Epithelial cell of esophagus (primary cell): ENCODE results near the gene PCNT.
"Not testable (repeated sequence)": the region's sequence is repeated elsewhere in the genome, so short reads cannot be mapped to it uniquely, and the experiment has no call there.

Experiments used
- DNase-seq: peaks from one replicate; pipeline ENCODE4 v3.0.0; 2010; ENCODE audit warnings: low read depth
- H3K4me3 ChIP-seq: 2 replicates; pipeline ENCODE4 v1.5.1; 2011; ENCODE audit warnings: mild to moderate bottlenecking, low read length, control low read depth
- TF ChIP-seq, protein P1 (sequence below): IDR thresholded peaks from 2 replicates; pipeline ENCODE4 v1.5.1; 2011; ENCODE audit warnings: low read depth, mild to moderate bottlenecking, low read length, control low read depth, inconsistent platforms; ENCODE audit not compliant: insufficient read depth; ENCODE audit errors: missing control alignments

PCNT gene

DNA sequence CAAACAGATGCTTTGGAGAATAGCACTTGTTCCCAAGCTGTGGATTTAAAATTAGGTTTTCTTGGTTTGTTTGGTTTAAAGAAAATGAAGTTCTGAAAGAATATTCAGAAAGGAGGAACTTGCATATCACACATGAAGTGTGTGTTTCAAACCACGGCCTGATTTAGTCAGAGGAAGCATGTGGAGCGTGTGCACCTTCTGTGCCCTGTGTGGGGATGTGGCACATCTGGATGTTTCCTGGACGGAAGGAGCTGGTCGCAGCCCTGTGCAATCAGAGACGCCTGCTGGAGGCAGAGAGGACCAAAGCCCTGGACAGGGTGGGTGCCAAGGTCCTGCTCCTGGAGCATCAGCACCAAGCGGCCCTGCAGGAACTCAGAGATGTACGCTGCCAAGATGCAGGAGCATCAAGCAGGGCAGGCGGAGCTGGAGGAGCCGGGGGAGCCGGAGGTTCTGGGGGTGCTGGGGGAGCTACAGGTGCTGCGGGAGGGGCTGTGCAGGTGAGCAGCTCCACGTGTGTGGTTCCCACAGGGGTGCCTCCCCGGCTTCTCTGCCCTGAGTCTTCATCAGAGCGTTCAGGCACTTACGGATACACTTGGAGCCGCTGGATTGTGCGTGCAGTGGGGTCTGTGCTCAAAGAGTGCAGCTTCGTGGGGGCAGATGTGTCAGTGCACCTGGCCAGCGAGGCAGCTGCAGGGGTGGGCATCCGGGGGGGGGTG lies 45.7 kb downstream of the PCNT start:
- TF ChIP-seq, protein P1, sequence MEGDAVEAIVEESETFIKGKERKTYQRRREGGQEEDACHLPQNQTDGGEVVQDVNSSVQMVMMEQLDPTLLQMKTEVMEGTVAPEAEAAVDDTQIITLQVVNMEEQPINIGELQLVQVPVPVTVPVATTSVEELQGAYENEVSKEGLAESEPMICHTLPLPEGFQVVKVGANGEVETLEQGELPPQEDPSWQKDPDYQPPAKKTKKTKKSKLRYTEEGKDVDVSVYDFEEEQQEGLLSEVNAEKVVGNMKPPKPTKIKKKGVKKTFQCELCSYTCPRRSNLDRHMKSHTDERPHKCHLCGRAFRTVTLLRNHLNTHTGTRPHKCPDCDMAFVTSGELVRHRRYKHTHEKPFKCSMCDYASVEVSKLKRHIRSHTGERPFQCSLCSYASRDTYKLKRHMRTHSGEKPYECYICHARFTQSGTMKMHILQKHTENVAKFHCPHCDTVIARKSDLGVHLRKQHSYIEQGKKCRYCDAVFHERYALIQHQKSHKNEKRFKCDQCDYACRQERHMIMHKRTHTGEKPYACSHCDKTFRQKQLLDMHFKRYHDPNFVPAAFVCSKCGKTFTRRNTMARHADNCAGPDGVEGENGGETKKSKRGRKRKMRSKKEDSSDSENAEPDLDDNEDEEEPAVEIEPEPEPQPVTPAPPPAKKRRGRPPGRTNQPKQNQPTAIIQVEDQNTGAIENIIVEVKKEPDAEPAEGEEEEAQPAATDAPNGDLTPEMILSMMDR = no peak
- H3K4me3 ChIP-seq = no peak overlapping the region
- no peak for DNase-seq

DNA sequence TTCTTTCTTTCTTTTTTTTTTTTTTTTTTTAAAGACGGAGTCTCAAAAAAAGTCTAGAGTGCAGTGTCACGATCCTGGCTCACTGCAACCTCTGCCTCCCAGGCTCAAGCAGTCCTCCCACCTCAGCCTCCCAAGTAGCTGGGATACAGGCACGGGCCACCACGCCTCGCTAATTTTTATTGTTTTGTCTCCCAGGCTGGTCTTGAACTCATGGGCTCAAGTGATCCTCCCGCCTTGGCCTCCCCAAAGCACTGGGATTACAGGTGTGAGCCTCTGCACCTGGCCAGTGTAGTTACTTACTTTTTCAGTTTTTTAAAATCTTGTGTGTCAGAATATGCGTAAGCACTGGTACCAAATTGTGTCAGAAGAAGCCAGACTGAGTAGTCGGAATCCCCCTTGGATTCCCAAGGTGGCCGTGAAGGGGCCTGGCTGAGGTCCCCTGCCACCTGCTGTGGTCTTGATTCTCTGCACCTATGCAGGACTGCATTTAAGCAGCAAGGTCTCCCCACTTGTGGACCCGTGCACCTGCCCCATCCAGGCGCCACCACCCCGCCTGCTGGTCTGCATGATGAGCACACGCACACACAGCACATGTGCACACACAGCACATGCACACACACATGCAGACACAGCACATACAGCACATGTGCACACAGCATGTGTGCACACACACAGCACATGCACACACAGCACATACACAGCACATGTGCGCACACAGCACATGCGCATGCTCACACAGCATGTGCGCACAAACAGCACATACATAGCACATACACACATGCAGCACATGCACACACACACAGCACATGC lies 47.5 kb downstream of the PCNT start:
- H3K4me3 ChIP-seq = no peak overlapping the region
- DNase-seq = no peak
- TF ChIP-seq, protein P1 = no peak

DNA sequence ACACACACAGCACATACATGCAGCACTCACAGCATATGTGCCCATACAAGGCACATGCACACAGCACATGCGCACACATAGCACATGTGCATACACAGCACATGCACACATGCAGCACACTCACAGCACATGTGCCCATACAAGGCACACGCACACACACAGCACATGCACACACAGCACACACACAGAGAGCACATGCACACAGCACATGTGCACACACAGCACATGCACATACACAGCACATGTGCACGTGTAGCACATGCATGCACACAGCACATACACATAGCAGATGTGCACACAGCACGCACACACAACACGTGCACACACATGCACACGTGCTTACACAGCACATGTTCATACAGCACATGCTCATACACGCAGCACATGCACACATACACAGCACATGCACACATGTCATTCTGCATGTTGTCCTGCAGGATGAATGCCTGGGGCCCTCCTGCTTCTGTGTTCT lies 48.1 kb downstream of the PCNT start:
- H3K4me3 ChIP-seq = no peak overlapping the region
- DNase-seq = no peak
- TF ChIP-seq, protein P1 = no peak

DNA sequence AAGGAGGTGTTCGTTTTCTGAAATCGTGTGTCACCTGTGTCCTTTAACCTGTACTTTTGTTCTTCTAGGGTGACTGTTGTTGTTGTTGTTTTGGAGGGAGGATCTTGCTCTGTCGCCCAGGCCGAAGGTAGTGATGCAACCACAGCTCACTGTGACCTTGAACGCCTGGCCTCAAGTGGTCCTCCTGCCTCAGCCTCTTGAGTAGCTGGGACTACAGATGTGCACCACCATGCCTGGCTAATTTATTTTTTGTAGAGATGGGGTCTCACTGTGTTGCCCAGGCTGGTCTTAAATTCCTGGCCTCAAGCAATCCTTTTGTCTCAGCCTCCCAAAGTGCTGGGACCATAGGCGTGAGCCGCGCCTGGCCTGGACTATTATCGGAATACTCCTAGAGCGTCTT lies 49.0 kb downstream of the PCNT start:
- H3K4me3 ChIP-seq, DNase-seq: not testable (repeated sequence)

DNA sequence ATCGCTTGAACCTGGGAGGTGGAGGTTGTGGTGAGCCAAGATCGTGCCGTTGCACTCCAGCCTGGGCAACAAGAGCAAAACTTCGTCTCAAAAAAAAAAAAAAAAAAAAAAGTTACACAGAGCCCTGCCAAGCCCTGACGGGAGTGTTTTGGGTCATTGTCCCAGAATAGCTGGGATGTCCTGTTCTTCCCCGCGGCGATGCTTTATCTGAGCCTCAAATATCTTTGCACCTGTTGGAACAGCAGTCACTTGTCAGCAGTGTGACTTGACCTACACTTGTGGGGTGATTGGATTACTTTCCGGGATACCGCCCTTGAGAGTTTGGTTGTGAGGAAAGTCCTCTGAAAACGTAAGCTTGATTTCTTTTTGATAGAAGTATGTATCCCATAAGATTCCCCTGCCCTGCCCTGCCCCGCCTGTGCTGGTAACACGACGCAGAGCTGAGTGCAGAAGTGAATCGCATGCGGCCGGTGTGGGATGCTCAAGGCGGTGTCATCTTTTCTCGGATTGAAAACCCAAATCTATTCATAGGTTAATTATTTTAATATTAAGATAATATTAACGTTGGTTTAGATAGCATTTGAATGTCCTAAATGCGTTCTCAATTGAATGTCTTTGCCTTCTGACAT lies 50.9 kb downstream of the PCNT start:
- TF ChIP-seq, protein P1 = no peak
- H3K4me3 ChIP-seq = no peak overlapping the region
- DNase-seq = no peak

DNA sequence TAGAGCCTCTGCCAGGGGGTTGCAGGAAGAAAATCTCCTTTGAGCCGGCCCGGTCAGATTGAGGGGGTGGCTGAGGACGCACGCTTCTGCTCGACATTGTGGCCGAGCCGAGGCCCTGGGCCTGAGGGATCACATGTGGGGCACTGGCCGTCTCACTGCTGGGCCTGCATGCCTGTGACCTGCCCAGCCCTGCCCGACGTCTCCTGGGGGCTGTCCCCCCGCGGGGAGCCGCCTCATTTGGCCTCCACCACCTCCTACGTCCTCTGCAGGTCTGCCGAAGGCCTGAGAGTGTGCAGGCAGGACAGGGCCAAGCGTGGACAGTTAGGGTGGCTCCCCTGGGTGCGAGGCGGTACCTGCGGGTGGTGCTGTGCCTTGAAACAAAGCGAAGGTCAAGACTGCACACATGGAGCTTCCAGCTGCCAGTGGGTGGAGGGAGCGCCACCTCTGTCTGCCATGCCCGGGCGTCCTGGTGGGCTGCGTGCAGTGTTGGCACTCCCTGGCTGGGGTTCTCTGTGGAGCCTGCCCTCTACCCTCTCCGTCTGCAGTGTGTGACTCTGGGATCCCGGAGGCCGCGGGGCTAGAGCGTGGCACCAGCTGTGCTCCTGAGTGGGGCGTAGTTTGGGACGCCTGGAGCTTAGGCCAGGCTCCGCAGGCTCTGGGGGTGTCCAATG lies 51.7 kb downstream of the PCNT start:
- DNase-seq = no peak
- H3K4me3 ChIP-seq = no peak overlapping the region
- TF ChIP-seq, protein P1 = no peak

DNA sequence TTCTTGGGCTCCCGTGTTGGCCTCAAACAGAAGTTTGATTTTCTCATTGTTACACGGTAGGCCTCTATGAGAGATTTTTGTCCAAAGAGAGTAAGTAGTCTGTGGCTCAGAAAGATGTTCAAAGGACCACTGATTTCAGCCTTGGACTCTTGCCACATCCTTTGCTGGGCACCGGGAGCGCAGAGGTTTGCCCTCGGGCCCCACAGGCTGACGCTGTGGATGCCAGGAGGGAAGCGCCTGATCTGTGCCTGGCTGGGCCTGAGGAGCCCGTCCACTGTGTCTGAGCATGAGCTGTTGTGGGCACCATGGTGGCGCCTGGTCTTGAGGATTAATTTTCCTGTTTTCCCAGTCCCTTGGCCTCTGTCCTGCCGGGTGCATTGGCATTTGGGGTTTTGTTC lies 52.3 kb downstream of the PCNT start:
- no peak for DNase-seq
- TF ChIP-seq, protein P1 = no peak
- no peak overlapping the region for H3K4me3 ChIP-seq
